PFSK-1 (cell line): ENCODE results near the gene COPA.

ENCODE experiments used
- FOXP2 ChIP-seq: optimal IDR thresholded peaks from 2 replicates; pipeline ENCODE3; 2011; ENCODE audit warnings: borderline replicate concordance, control low read depth, inconsistent platforms; ENCODE audit not compliant: insufficient read depth; ENCODE audit errors: extremely low read length, extremely low read depth
- POLR2AphosphoS5 ChIP-seq: IDR thresholded peaks from 2 replicates; pipeline ENCODE4 v1.6.1; 2012; ENCODE audit warnings: low read depth, mild to moderate bottlenecking, control low read depth, low read length, moderate library complexity
- REST ChIP-seq, 2 experiments: IDR thresholded peaks; 2 replicates each; pipeline versions ENCODE4 v1.6.1 to v1.8.0; 2011 to 2012; ENCODE audit warnings: low read depth in 2 of 2, low read length in 2 of 2, control low read depth in 1 of 2, inconsistent platforms in 1 of 2, mild to moderate bottlenecking in 1 of 2, moderate library complexity in 1 of 2; ENCODE audit not compliant: insufficient read depth in 1 of 2
- SIN3A ChIP-seq: IDR thresholded peaks from 2 replicates; pipeline ENCODE4 v1.6.1; 2012; ENCODE audit warnings: mild to moderate bottlenecking, low read length, moderate library complexity, borderline replicate concordance; ENCODE audit not compliant: insufficient read depth
- TAF1 ChIP-seq: IDR thresholded peaks from 2 replicates; pipeline ENCODE4 v1.6.1; 2012; ENCODE audit warnings: low read length, control low read depth, borderline replicate concordance; ENCODE audit not compliant: insufficient read depth

Gene COPA

GRCh38 chr1:160284782-160285344 lies 58.2 kb downstream of the COPA start, which contains the start of gene PEX19:
TSS of gene PEX19 (minus strand) at chr1:160285133. CDS start at chr1:160285124, 9 bp downstream.
- TF ChIP-seq REST (IDR thresholded peaks at IDR 0.05; ENCODE audit: insufficient read depth in 1 of 2, low read depth in 2 of 2, low read length in 2 of 2) = no peak
- TF ChIP-seq POLR2AphosphoS5 = peak; percentile 94
- TF ChIP-seq FOXP2 = peak; percentile 74
- peak; percentile 91 for TF ChIP-seq TAF1
- TF ChIP-seq SIN3A = peak; percentile 100

GRCh38 chr1:160284220-160284781 lies 58.7 kb downstream of the COPA start:
- TF ChIP-seq TAF1 (no peak), FOXP2 (no peak), REST (IDR thresholded peaks at IDR 0.05; ENCODE audit: insufficient read depth in 1 of 2, low read depth in 2 of 2, low read length in 2 of 2) (no peak), POLR2AphosphoS5 (no peak), SIN3A (no peak)

DNA sequence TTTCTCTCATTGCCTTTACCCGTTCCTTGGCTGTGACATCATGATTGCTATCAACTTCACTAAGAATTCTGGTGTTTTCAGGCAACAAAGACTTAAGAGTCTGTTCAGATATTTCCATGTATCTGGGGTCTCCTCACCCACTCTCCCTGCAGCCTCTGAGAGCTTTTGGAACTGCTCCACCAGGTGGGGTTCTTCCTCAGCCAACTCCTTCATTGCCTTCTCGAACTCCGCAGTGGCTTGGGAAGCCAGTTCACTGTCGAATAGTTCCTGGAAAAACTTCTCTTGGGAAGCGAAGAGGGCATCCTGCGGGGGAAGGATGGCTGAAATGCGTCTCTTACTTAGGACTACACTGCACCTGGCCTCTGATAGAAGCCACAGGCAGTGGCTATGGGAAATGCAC lies 60.2 kb downstream of the COPA start:
- TF ChIP-seq POLR2AphosphoS5 (no peak), TAF1 (no peak), REST (IDR thresholded peaks at IDR 0.05; ENCODE audit: insufficient read depth in 1 of 2, low read depth in 2 of 2, low read length in 2 of 2) (no peak), FOXP2 (no peak), SIN3A (no peak)

- TF ChIP-seq FOXP2 = no peak
- no peak for TF ChIP-seq REST (IDR thresholded peaks at IDR 0.05; ENCODE audit: insufficient read depth in 1 of 2, low read depth in 2 of 2, low read length in 2 of 2)
Observed at GRCh38 chr1:160277987-160278386, 65.1 kb downstream of the COPA start.
